HAP-1 (cell line): Measurements from ENCODE around the gene LACC1.

Source experiments
- DNase-seq, 2 experiments: peaks; one replicate each; pipeline ENCODE4 v3.0.0-alpha.2; 2016 to 2020; ENCODE audit warnings: low spot score in 2 of 2
- H3K27me3 ChIP-seq: fragments of 250-450 bp; sonication (Bioruptor Pico); 2 replicates; pipeline ENCODE4 v1.5.1; 2020; ENCODE audit warnings: low read depth, mild to moderate bottlenecking, moderate library complexity
- H3K36me3 ChIP-seq: fragments of 250-450 bp; sonication (Bioruptor Pico); replicated peaks from 2 replicates; pipeline ENCODE4 v1.5.1; 2020; ENCODE audit warnings: mild to moderate bottlenecking
- H3K4me1 ChIP-seq: fragments of 250-450 bp; sonication (Bioruptor Pico); 2 replicates; pipeline ENCODE4 v1.5.1; 2020; ENCODE audit warnings: mild to moderate bottlenecking
- H3K4me3 ChIP-seq: fragments of 250-450 bp; sonication (Bioruptor Pico); 2 replicates; pipeline ENCODE4 v1.5.1; 2020; ENCODE audit warnings: mild to moderate bottlenecking, moderate library complexity
- H3K9me3 ChIP-seq: fragments of 250-450 bp; sonication (Bioruptor Pico); 2 replicates; pipeline ENCODE4 v1.5.1; 2020; ENCODE audit warnings: mild to moderate bottlenecking, moderate library complexity
- in situ Hi-C: fragments of 300-500 bp; cut with MboI; formaldehyde crosslinking; loops from 3 replicates; pipeline ENCODE4 v1.14.3; 2020; ENCODE audit warnings: low sequenced_read_pairs, inconsistent platforms, mixed read lengths

LACC1 gene

GRCh38 chr13:43876366-43876765, 3.3 kb upstream of the LACC1 start:
- DNase-seq, result no peak
- Histone ChIP-seq H3K27me3 (no peaks in the 10 kb centered on the region), H3K9me3 (no peaks in the 10 kb centered on the region), H3K4me3 (no peak overlapping the region), H3K4me1 (peaks cover 23% of the 10 kb centered on the region), H3K36me3 (no peaks in the 10 kb centered on the region)
- in situ Hi-C loops, result no loop called here

- H3K27me3 ChIP-seq, result no peaks in the 10 kb centered on the region
- H3K36me3 ChIP-seq, result no peaks in the 10 kb centered on the region
- H3K4me3 ChIP-seq, result no peak overlapping the region
- H3K9me3 ChIP-seq, result no peaks in the 10 kb centered on the region
- peak in 1 of 2 experiments; percentile 80 for DNase-seq
- H3K4me1 ChIP-seq, result peaks cover 23% of the 10 kb centered on the region
- in situ Hi-C loops, result no loop called here
Observed at GRCh38 chr13:43877326-43877725, 2.4 kb upstream of the LACC1 start.

- Histone ChIP-seq H3K4me3 (no peak overlapping the region), H3K36me3 (no peaks in the 10 kb centered on the region), H3K4me1 (peaks cover 23% of the 10 kb centered on the region), H3K27me3 (no peaks in the 10 kb centered on the region), H3K9me3 (no peaks in the 10 kb centered on the region)
- in situ Hi-C loops, result no loop called here
- peak in 1 of 2 experiments; percentile 51 for DNase-seq
Observed at GRCh38 chr13:43877766-43878165, 1.9 kb upstream of the LACC1 start.

- Histone ChIP-seq H3K27me3 (no peaks in the 10 kb centered on the region), H3K36me3 (no peaks in the 10 kb centered on the region), H3K9me3 (no peaks in the 10 kb centered on the region), H3K4me1 (peaks cover 23% of the 10 kb centered on the region), H3K4me3 (peak within 1 kb of the TSS; percentile 50)
- DNase-seq, result peak; percentile 48 to 74
- in situ Hi-C loops, result no loop called here
Observed at GRCh38 chr13:43878892-43879754, 581 bp upstream of the LACC1 start, which contains the start of gene CCDC122. CCDC122 (minus strand) TSS chr13:43879740; CDS start chr13:43869376, 10,364 bp downstream.

GRCh38 chr13:43880214-43880855, 631 bp downstream of the LACC1 start:
- peak overlapping the region; percentile 50 for H3K4me3 ChIP-seq
- peaks cover 23% of the 10 kb centered on the region for H3K4me1 ChIP-seq
- H3K36me3 ChIP-seq, result no peaks in the 10 kb centered on the region
- H3K9me3 ChIP-seq, result no peaks in the 10 kb centered on the region
- DNase-seq, result no peak
- no peaks in the 10 kb centered on the region for H3K27me3 ChIP-seq
- in situ Hi-C loops, result no loop called here

GRCh38 chr13:43880926-43881325, 1.2 kb downstream of the LACC1 start:
- no peaks in the 10 kb centered on the region for H3K27me3 ChIP-seq
- in situ Hi-C loops, result no loop called here
- H3K4me3 ChIP-seq, result no peak overlapping the region
- no peaks in the 10 kb centered on the region for H3K9me3 ChIP-seq
- H3K36me3 ChIP-seq, result no peaks in the 10 kb centered on the region
- DNase-seq, result no peak
- H3K4me1 ChIP-seq, result peaks cover 23% of the 10 kb centered on the region

GRCh38 chr13:43881580-43881979, 1.9 kb downstream of the LACC1 start:
- Histone ChIP-seq H3K9me3 (no peaks in the 10 kb centered on the region), H3K27me3 (no peaks in the 10 kb centered on the region), H3K4me1 (peaks cover 23% of the 10 kb centered on the region), H3K4me3 (no peak overlapping the region), H3K36me3 (no peaks in the 10 kb centered on the region)
- DNase-seq, result no peak
- in situ Hi-C loops, result no loop called here

GRCh38 chr13:43883631-43884030, 3.9 kb downstream of the LACC1 start:
- peaks cover 5% of the 10 kb centered on the region for H3K4me1 ChIP-seq
- H3K36me3 ChIP-seq, result no peaks in the 10 kb centered on the region
- H3K4me3 ChIP-seq, result no peak overlapping the region
- in situ Hi-C loops, result no loop called here
- no peaks in the 10 kb centered on the region for H3K9me3 ChIP-seq
- no peak for DNase-seq
- H3K27me3 ChIP-seq, result 0 out of 2 replicates have a peak, but pooled peaks cover 3% of the 10 kb centered on the region

GRCh38 chr13:43884222-43884621, 4.5 kb downstream of the LACC1 start:
- DNase-seq, result no peak
- H3K27me3 ChIP-seq, result 0 out of 2 replicates have a peak, but pooled peaks cover 3% of the 10 kb centered on the region
- H3K4me1 ChIP-seq, result peaks cover under 1% of the 10 kb centered on the region; the same call in 1 of the 2 replicates
- in situ Hi-C loops, result no loop called here
- H3K36me3 ChIP-seq, result no peaks in the 10 kb centered on the region
- H3K9me3 ChIP-seq, result no peaks in the 10 kb centered on the region
- H3K4me3 ChIP-seq, result no peak overlapping the region

- Histone ChIP-seq H3K27me3 (peaks cover 2% of the 10 kb centered on the region), H3K36me3 (no peaks in the 10 kb centered on the region), H3K9me3 (no peaks in the 10 kb centered on the region), H3K4me1 (peaks cover 4% of the 10 kb centered on the region), H3K4me3 (no peak overlapping the region)
- in situ Hi-C loops, result no loop called here
- DNase-seq, result no peak
Observed at GRCh38 chr13:43894438-43894837, 14.7 kb downstream of the LACC1 start.

- Histone ChIP-seq H3K4me1 (peaks cover 4% of the 10 kb centered on the region), H3K36me3 (no peaks in the 10 kb centered on the region), H3K27me3 (peaks cover 2% of the 10 kb centered on the region; the same call in 1 of the 2 replicates), H3K9me3 (no peaks in the 10 kb centered on the region), H3K4me3 (no peak overlapping the region)
- DNase-seq, result no peak
- in situ Hi-C loops, result no loop called here
Observed at GRCh38 chr13:43895940-43896339, 16.2 kb downstream of the LACC1 start.

GRCh38 chr13:43905435-43906031, 25.8 kb downstream of the LACC1 start:
- no peaks in the 10 kb centered on the region for H3K9me3 ChIP-seq
- peaks cover 5% of the 10 kb centered on the region for H3K27me3 ChIP-seq
- in situ Hi-C loops, result loop anchor here (10.0 to 25.0 kb wide), 2 partner anchors 529 to 1032 kb away; no protein-coding TSS in a partner anchor
- peak; percentile 56 to 79 for DNase-seq
- no peaks in the 10 kb centered on the region for H3K36me3 ChIP-seq
- H3K4me3 ChIP-seq, result no peak overlapping the region
- no peaks in the 10 kb centered on the region for H3K4me1 ChIP-seq

- Histone ChIP-seq H3K27me3 (peaks cover 5% of the 10 kb centered on the region), H3K9me3 (no peaks in the 10 kb centered on the region), H3K36me3 (no peaks in the 10 kb centered on the region), H3K4me3 (no peak overlapping the region), H3K4me1 (no peaks in the 10 kb centered on the region)
- peak; percentile 15 to 40 for DNase-seq
- in situ Hi-C loops, result loop anchor here (10.0 to 25.0 kb wide), 2 partner anchors 526 to 1029 kb away; no protein-coding TSS in a partner anchor
Observed at GRCh38 chr13:43908156-43909126, 28.7 kb downstream of the LACC1 start.
